8988T (cell line): Measurements from ENCODE around the gene DNM1L.
"Not testable (repeated sequence)": the region's sequence is repeated elsewhere in the genome, so short reads cannot be mapped to it uniquely, and the experiment has no call there.

Source experiments
- DNase-seq: peaks from one replicate; pipeline ENCODE4 v3.0.0; 2011

Gene DNM1L

DNA sequence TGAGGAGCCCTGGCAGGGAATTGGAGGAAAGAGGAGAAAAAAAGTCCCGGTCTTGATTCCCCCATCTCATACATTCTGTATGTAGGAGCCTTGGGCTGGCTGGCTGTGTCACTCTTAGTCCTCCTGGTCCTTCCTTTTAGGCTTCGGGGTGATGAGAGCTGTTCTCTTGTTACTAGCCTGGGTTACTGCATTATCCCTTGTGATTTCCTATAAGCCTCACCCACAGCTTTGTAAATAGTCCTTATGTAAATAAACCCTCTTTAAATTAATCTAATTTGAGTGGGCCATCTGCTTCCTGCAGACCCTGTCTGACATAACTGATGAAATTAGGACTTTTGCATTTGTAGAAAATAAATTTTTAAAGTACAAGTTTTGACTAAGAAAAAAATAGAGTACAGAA lies 19.2 kb downstream of the DNM1L start:
- no peak for DNase-seq

DNA sequence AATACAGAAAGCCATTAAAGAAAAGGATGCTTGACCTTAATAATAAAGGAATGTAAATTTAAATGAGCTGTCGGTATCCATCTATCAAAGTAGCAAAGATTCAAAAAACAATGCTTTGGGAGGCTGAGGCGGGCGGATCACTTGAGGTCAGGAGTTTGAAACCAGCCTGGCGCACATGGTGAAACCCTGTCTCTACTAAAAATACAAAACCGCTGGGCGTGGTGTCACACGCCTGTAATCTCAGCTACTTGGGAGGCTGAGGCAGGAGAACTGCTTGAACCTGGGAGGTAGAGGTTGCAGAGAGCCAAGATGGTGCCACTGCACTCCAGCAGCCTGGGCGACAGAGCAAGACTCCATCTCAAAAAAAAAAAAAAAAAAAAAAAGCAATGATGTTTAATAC lies 20.3 kb downstream of the DNM1L start:
- DNase-seq, result not testable (repeated sequence)

DNA sequence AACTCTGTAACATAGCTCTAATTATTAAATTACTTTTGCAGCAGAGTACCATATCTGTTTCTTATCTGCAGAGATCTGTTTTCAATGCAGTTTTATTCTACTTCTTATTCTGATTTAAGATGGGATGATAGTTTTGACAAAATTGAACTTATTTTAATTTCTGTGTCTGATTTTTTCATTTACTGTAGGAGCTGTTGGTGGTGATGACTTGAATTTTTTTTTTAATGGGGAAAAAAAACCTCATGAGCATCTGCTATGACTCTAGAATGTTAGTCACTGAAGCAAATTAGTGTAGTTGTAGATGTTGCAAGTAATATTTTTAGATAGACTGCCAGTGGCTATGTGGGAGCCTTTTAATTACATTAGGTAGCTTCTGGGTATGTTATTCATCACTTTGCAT lies 23.4 kb downstream of the DNM1L start:
- DNase-seq, result no peak

DNA sequence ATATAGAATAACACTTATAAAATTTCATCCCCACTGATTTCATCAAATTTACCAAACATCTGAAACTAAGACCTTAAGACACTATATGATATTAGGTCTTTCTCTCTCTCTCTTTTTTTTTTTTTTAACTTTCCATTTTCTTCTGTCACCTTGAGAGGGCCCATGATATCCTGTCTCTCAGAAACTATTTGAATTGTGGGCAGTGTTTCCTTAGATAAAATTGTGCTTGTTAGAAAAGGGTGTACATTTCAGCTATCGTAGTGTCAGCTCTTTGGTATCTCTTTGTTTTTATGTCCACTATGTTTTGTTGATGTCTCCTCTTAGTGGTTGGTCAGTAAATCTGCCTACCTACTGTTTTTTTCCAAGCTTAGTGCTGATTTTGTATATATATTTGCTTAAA lies 23.8 kb downstream of the DNM1L start:
- no peak for DNase-seq

DNA sequence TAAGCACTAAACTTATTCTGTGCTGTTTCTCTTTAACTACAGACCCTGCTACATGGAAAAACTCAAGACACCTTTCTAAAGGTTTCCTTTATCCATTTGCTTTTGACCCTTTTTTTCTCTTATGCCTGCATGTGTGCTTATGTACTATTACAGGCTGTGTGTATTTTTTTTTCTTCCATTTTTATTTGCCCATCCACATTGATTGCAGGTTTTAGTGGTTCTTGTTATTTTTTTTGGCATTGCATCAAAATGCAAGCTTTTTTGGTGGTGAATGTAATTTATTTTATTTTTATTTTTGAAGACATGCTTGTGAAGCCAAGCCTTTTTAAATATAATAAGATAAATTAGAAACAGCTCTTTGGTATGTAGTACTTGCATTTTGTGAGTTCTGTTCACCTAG lies 26.7 kb downstream of the DNM1L start:
- no peak for DNase-seq

DNA sequence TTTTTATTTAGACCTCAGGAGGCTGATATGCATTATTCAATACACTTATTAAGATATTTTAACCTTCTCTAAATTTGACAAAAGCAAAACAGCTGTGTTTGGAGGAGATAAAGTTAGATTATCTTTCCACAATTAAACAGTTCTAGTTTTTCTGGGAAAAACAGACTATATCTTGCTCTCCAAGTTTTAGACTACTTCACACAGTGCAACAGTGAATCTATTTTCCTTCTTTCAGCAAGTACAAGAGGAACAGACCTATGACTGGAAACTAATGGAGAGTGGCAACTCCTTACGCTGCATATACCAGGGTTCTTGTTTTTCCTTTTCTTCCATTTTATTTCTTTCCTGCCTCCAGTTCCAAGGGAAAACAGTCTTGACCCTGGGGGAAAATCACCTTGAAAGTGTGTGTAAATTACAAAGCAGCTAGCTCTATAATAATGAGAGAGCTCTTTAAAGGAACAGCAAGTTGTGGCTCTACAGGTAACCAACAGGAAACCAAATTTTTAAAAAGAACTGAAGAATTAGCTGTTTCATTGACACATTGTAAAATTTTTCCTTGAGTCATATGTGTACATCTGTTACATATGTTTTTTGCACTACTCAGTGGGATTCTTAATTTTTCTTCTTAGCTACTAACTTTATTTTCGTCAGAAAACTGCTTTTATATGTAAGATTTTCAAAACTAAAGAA lies 27.4 kb downstream of the DNM1L start:
- DNase-seq, result no peak

DNA sequence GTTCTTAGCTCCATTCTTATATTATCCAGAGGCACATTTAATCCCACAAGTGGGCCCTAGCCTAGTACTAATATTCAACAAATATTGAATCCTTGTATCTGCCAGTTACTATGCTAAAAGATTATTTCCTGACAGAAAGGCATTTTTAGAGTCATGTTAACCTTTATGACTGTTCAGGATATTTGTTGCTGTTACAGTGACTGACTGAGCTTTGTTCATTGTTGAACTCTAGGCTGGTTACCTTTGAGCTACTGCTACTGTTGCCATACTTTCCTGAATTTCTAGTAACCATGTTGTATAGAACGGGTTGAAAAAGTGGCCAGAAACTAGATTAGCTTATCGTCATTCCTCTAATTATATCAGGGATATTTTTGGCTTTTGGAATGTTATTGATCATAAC lies 29.8 kb downstream of the DNM1L start:
- no peak for DNase-seq

DNA sequence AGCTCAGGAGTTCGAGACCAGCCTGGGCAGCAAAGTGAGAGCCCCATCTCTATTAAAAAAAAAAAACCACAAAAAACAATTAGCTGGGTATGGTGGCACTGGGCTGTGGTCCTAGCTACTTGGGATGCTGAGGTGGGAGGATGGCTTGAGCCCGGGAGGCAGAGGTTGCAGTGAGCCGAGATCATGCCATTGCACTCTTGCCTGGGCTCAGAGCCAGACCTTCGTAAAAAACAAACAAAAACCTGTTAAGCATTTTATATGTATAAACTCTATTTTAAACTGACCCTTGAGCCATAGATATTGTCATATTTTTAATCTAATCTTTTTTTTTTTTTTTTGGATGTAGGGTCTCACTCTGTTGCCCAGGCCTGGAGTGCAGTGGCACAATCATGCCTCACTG lies 35.7 kb downstream of the DNM1L start:
- DNase-seq, result no peak

DNA sequence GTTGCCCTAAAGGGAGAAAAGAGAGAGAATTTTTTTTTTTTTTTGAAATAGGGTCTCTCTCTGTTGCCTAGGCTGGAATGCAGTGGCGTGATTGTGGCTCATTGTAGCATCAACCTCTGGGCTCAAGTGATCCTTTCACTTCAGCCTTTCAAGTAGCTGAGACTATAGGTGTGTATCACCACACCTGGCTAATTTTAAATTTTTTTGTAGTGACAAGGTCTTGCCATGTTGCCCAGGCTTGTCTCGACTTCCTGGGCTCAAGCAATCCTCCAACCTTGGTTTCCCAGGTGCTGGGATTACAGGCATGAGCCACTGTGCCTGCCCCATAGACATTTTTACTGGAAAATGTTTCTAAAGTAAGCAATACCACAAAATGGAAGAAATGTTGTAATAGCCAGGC lies 39.8 kb downstream of the DNM1L start:
- no peak for DNase-seq

DNA sequence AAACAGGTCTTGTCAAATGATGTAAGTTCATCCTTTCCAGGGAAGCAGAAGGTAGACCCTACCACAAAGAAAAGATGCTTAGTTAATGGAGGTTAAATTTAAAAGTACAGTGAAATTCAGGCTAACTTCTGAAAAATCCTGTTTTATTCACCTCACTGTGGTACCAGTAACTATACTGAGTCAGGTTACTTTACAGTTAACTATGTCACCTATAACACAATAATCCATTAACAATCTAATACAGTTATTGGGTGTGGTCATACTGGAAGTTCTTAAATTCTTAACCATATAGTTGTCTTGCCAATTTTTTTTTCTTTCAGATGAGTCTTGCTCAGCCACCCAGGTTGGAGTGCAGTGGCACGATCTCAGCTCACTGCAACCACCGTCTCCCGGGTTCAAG lies 46.2 kb downstream of the DNM1L start:
- DNase-seq, result not testable (repeated sequence)

DNA sequence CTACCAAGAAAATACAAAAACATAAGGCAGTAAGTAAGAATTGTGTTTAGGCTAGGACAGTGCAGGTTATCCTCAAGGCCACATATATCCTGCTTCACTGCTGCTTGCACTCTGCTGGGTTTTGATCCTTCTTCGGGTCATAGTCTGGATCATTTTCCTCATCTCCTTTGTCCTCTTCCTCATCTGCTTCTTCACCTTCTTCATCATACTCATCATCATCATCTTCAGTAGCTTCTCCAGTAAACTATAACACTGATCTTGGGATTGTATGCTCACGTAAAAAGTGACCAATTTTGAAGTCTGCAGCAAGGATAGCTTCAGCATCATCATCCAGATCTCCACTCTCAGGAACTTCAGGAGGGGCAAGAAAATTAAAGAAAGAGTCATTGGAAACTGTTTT lies 47.2 kb downstream of the DNM1L start:
- no peak for DNase-seq

DNA sequence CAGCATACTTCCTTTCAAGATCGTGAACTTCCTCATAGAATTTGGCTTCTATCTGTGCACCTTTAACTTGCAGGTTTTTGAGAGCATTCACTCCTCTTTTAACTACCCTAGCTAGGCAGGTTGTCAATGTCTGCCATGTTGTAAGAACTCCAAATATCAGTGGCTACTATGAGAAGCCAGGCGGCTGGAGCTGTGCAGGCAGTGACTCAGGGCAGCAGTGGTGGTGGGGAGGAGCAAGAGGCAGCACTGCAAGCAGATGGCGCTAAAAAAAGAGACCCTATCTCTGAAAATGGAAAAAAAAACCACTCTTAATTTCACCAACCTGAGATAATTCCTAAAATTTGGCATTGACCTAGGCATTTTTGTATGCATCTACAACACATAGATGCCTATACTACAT lies 48.1 kb downstream of the DNM1L start:
- DNase-seq, result no peak

DNA sequence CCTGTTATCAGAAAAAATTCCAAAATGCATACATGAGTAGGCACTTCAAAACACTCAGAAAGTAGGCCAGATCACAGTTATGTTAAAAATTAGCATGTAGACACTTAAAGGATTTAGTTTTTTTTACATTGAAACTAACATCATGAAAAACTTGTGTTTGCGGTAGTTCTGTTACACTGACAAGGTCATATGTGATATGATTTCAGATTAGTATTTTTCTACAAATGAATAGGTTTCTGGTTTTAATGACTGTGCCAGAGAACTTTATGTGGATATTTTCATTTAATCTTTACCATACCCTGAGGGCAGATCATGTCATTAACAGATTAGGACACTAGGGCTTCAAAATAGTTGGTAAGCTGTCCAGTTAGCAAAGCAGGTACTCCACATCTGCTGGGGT lies 55.9 kb downstream of the DNM1L start:
- no peak for DNase-seq

DNA sequence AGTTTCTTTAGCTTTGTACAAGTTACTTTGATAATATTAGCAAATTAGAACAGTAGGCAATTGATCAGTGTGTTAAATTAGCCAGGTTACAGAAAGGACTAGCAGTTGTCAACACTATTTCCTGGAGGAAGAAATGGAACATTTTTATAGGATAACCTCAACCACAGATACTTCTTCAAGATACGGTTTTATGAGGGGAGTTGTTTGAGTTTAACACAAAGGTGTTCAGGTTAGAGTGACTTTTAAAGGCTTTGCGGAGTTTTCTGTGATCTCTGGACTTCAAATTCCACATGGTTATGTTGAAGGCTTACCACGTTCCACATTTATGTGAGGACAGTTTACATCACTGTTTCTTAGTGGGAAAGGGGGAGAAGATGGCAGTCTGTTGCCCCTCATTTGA lies 57.3 kb downstream of the DNM1L start:
- no peak for DNase-seq

DNA sequence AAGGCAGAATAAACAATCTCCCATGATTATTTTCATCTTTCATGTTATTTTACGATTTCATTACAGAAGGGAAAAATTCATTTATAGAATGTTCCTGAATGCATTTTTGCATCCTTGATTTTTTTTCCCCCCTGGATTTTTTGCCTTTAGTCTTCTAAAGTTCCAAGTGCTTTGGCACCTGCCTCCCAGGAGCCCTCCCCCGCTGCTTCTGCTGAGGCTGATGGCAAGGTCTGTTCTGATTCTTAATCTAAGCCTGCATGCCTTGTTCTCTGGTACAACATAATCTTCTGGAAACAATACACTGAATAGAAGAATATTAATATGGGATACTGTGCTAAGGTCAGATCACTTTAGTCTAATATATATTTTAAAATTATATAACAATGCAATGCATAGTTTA lies 58.6 kb downstream of the DNM1L start:
- no peak for DNase-seq

DNA sequence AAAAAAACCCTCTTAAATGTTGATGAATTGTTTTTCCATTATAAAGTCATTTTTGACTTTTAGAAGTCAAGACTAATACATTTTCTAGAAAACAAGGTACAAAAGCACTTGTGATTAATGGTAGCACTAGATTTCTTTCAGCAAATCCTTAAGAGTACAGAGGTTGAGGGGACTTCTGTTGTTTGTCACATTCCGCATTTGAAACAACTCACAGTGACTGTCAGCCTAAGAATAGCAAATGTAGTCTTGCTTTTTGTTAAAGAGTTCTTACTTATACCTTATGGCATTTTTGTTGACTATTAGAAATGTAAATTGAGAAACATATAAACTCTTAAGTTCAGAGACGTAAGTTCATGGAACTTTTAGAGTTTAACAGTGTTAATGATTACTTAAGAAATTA lies 60.2 kb downstream of the DNM1L start:
- DNase-seq, result no peak

DNA sequence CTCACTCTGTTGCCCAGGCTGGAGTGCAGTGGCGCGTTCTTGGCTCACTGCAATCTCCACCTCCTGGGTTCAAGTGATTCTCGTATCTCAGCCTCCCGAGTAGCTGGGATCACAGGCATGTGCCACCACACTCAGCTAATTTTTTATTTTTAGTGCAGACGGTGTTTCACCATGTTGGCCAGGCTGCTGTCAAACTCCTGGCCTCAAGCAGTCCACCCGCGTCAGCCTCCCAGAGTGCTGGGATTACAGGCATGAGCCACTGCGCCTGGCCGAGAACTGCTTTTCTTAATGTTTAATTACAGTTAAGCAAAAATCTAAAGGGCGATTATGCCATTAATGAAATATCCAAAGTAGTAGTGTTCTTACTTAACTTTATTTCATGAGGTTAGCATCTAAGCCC lies 63.0 kb downstream of the DNM1L start:
- no peak for DNase-seq

DNA sequence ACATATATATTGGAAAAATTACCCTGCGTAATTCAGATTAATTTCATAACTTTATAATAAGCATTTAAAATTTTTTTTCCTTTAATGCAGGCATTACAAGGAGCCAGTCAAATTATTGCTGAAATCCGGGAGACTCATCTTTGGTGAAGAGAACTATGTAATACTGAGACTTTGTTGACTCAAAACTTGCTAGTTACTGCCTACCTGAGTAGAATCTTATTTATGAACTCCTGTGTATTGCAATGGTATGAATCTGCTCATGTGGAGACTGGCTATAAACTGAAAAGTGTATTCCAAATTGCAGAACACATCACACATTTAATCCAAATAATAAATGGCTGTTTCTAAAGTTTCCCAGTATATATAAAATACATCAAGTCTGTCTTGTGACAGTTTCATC lies 64.2 kb downstream of the DNM1L start:
- DNase-seq, result no peak

DNA sequence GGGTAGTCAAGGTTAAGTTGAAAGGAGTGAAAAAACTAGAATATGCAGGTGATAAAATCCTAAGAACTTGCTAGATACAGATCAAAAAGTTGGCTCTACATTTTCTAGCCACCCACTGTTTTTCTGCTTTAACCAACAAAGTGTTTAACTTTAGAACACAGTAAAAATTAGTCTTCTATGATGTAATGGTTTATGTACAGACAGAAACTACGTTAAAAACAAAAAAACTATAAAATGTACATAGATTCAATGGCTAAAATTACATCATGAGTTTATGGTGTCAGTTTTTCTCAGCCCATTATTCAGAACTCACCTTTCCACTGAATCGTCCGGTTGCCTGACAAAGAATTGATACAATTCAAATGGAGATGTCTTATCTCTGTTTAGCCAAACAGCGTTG lies 74.5 kb downstream of the DNM1L start:
- DNase-seq, result no peak

DNA sequence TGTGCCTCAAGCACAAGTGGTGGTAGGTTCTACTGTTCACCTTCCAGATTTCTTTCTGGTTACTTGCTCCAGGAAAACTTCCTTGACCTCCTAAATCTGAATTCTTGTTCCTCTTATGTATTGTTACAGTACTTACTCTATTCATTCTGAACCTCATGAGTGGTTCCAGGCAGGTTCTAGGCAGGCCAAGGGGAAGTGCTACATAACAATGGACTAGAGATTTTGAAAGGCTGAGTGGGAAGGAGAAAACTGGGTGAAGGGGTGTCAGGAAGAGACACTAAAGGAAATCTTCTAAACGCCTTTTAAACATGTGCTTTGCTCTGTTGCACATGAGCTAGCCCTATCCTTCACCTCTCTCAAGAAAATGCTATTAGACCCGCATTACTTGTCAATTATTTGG lies 75.0 kb downstream of the DNM1L start:
- DNase-seq, result no peak

DNA sequence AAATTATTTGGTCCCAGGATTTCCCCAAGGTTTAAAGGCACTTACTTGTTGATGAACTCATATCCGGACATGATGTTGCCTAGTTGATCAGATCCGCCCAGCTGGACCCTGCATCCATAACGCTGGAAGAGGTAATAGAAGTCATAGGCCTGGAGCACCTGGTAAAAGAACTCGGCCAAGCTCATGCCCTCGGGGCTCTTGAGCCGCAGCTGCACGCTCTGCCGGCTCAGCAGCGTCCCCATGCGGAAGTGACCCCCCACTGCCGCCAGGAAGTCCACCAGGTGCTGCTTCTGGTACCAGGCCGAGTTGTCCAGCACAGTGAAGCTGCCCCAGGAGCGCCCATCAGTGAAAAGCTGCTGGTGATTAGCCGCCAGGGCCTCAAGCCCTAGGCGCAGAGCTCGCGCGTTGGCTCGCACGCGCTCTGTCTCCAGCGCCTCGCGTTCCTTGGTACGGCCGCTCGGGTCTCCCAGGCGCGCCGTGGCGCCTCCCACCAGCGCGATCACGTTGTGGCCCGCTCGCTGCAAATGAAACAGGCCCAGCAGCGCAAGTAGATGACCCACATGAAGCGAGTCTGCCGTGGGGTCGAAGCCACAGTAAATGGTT lies 76.1 kb downstream of the DNM1L start:
- DNase-seq, result peak; percentile 21

DNA sequence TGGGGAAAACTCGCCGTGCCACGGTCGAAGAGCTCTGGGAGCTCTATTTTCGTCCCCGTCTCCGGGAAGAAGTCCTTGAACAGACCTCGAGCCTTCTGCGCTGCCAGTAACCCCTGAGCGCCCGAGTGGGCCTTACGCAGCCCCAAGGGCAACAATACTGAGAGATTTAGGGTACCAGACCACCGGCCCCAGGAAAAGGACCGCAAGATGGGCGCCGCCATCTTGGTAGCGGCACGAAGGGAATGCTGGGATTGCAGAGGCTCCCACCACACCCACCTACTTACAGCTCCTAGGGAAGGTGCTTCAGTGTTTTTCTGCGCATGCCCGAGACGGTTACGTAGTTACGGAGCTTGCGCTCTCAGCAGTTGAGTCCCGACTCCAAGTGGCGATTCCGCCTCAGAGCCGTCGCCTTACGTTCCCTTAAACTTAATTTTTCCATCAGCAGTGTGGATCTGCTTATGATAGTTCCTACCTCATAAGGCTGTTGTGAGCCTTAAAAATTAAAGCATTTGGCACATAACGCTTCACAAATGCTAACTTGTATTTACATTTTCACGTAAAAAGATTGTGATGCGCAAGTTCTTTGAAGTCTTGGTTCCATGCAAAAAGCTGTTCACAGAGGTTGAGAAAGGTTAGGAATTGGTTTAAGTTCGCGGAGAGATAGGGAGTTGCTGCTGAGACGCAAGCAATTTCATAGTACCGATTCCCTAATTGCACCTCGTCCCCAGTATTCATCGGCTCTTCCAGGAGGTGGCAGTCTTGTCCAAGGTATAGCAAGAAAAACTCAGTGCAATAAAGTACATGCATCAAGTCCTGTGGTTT lies 76.8 kb downstream of the DNM1L start, which contains the start of gene YARS2:
Gene YARS2 (minus strand): TSS at position 244 of the 822 bp plus-strand sequence. CDS start 23 bp downstream, at position 221.
- DNase-seq, result peak; percentile 30

DNA sequence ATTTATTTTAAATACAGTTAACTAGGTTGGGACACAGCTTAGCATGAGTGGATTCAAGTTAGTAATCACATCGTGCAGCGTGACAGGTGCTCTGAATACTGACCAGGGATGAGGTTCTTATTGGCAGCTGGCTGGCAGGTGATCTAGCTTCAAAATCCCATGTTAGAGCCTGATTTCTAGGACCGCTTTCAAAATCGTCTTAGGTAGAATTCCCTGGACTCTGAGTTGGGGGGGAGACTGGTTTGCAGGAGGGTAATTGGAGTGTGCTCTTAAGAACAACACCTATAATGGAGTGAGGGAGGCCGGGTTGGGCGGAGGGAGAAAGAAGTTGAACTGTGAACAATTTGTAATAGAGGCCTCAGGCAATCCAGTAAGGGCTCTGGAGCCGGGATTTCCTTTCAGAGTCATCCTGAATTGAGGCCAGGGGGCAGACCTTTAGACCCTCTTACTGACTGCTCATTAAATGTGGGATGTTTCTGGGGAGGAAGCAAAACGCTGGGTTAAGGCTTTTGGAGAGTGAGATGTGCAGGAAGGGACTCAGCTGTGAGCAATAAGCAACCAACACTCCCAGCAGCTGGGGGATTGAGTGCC lies 77.5 kb downstream of the DNM1L start:
- DNase-seq, result no peak

DNA sequence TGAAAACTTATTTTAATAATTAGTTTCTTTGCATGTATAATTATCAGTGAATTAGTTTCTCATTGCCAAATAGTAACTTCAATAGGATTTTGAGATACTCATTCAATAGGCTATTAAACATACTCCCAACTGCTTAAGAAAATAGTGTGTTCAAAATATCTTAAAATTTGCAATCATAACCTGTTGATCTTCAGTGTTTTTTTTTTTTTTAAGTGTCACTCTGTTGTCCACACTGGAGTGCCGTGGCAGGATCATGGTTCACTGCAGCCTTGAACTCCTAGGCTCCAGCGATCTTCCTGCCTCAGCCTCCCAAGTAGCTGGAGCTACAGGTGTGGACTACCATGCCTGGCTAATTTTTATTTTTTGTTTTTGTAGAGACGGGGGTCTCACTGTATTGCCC lies 78.1 kb downstream of the DNM1L start:
- no peak for DNase-seq
